ENCODE data around the gene COL28A1. TPM values are rescaled to one million over a fixed set of nuclear protein-coding genes. Genes with fewer than 3 reads are reported as not detected.

COL28A1 gene
- polyA plus RNA-seq, 3 donors: not detected

- no peak overlapping the region for H3K4me3 ChIP-seq (replicated peaks in 1 of 3; ENCODE audit: low read depth in 2 of 3, low read length in 3 of 3)
- peaks cover 29 to 39% of the 10 kb centered on the region in 2 donors for H3K36me3 Mint-ChIP-seq
- H3K36me3 ChIP-seq (replicated peaks in 1 of 2; ENCODE audit: control insufficient read depth in 1 of 2, insufficient read depth in 2 of 2, low read length in 2 of 2): peaks cover 11 to 58% of the 10 kb centered on the region in 2 donors
- H3K9ac ChIP-seq (ENCODE audit: insufficient read depth, low read length, poor library complexity, severe bottlenecking): no peak overlapping the region
- H3K27me3 Mint-ChIP-seq (ENCODE audit: low read depth in 3 of 3): no peaks in the 10 kb centered on the region
- H3K4me3 Mint-ChIP-seq: no peak overlapping the region
- intact Hi-C loops (cut with micrococcal nuclease): no loop called here
- no peaks in the 10 kb centered on the region for H3K9me3 Mint-ChIP-seq
- no peaks in the 10 kb centered on the region for H3K4me1 ChIP-seq (ENCODE audit: control insufficient read depth in 1 of 2, insufficient read depth in 2 of 2, low read length in 2 of 2)
- no peak overlapping the region for H3K27ac ChIP-seq (ENCODE audit: low read depth in 1 of 2, low read length in 2 of 2)
- no peak overlapping the region for H2AFZ ChIP-seq (ENCODE audit: insufficient read depth, low read depth, low read length, poor library complexity, severe bottlenecking)
- H3K79me2 ChIP-seq (ENCODE audit: insufficient read depth, low read length): no peaks in the 10 kb centered on the region
- H3K4me1 Mint-ChIP-seq: peaks cover 1% of the 10 kb centered on the region
- WGBS (ENCODE audit: insufficient coverage): no CpG with 5 or more reads among the region's 2 CpGs
- H3K4me2 ChIP-seq (replicated peaks; ENCODE audit: extremely low read depth, low read length, poor library complexity, severe bottlenecking): no peak overlapping the region
- no peak for DNase-seq
- TF ChIP-seq CTCF (IDR thresholded peaks at IDR 0.05): no peak
- no peaks in the 10 kb centered on the region for H4K20me1 ChIP-seq (ENCODE audit: insufficient read depth, low read length)
- no peaks in the 10 kb centered on the region for H3K27me3 ChIP-seq (ENCODE audit: control insufficient read depth in 2 of 2, insufficient read depth in 2 of 2, low read length in 2 of 2)
- H3K27ac Mint-ChIP-seq: no peak overlapping the region
- H3K9me3 ChIP-seq (replicated peaks in 1 of 2; ENCODE audit: control insufficient read depth in 1 of 2, insufficient read depth in 1 of 2, low read length in 2 of 2): no peaks in the 10 kb centered on the region
Observed at GRCh38 chr7:7583731-7584130, 48.1 kb upstream of the COL28A1 start.

- Mint-ChIP-seq H3K9me3 (no peaks in the 10 kb centered on the region), H3K4me1 (peaks cover 1% of the 10 kb centered on the region), H3K4me3 (no peak overlapping the region), H3K27me3 (ENCODE audit: low read depth in 3 of 3) (no peaks in the 10 kb centered on the region), H3K27ac (no peak overlapping the region), H3K36me3 (peaks cover 29 to 34% of the 10 kb centered on the region in 2 donors)
- Histone ChIP-seq H3K36me3 (replicated peaks in 1 of 2; ENCODE audit: control insufficient read depth in 1 of 2, insufficient read depth in 2 of 2, low read length in 2 of 2) (peaks cover 11 to 58% of the 10 kb centered on the region in 2 donors), H3K79me2 (ENCODE audit: insufficient read depth, low read length) (no peaks in the 10 kb centered on the region), H3K4me3 (replicated peaks in 1 of 3; ENCODE audit: low read depth in 2 of 3, low read length in 3 of 3) (no peak overlapping the region), H3K27me3 (ENCODE audit: control insufficient read depth in 2 of 2, insufficient read depth in 2 of 2, low read length in 2 of 2) (no peaks in the 10 kb centered on the region), H3K4me2 (replicated peaks; ENCODE audit: extremely low read depth, low read length, poor library complexity, severe bottlenecking) (no peak overlapping the region), H4K20me1 (ENCODE audit: insufficient read depth, low read length) (peaks cover 5% of the 10 kb centered on the region), H3K9me3 (replicated peaks in 1 of 2; ENCODE audit: control insufficient read depth in 1 of 2, insufficient read depth in 1 of 2, low read length in 2 of 2) (no peaks in the 10 kb centered on the region), H3K9ac (ENCODE audit: insufficient read depth, low read length, poor library complexity, severe bottlenecking) (no peak overlapping the region), H2AFZ (ENCODE audit: insufficient read depth, low read depth, low read length, poor library complexity, severe bottlenecking) (no peak overlapping the region), H3K27ac (ENCODE audit: low read depth in 1 of 2, low read length in 2 of 2) (no peak overlapping the region), H3K4me1 (ENCODE audit: control insufficient read depth in 1 of 2, insufficient read depth in 2 of 2, low read length in 2 of 2) (peaks cover 8 to 9% of the 10 kb centered on the region in 2 donors)
- no CpG with 5 or more reads among the region's 1 CpG for WGBS (ENCODE audit: insufficient coverage)
- TF ChIP-seq CTCF (IDR thresholded peaks at IDR 0.05): no peak
- intact Hi-C loops (cut with micrococcal nuclease): no loop called here
- no peak for DNase-seq
Observed at GRCh38 chr7:7582596-7582995, 46.9 kb upstream of the COL28A1 start.
